Skin of body (tissue), 2 donors: ENCODE results near the gene DAPK1. TPM values are rescaled to one million over a fixed set of nuclear protein-coding genes. Genes with fewer than 3 reads are reported as not detected.

ENCODE experiments used
- DNase-seq: peaks from one replicate; lab custom pipeline; 2025; lab: John Stamatoyannopoulos, UW
- total RNA-seq: library from RNA; depleted of rRNA; stranded (reverse); fragments of >200 nt; gene quantifications from one replicate; pipeline ENCODE4 v1.2.3, GENCODE V29; 2014

Gene DAPK1
- total RNA-seq, 1 donor from 2014 or later: 29.0 TPM

GRCh38 chr9:87592554-87593358 is 95.1 kb downstream of the DAPK1 start:
- no peak for DNase-seq

GRCh38 chr9:87593359-87593980 is 95.8 kb downstream of the DAPK1 start:
- DNase-seq: no peak

DNA sequence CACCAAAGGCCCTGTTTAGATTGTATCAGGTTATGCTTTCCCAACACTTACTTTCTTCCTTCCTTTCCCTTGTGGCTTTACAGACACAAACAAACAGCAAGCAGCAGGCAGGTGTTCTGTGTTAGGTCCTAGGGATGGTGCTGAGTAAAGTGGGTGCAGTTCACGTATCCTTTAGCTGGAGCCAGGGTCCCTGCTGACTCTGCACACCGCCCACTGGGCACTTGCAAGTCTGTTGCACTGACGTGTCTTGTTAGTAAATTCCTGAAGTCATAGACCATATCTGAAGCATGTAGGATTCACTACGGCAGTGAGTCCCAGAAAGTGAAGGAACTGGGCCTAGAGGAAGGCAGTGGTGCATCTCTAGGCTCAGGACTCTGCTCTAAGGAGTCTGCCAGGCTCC is 96.5 kb downstream of the DAPK1 start:
- no peak for DNase-seq

DNA sequence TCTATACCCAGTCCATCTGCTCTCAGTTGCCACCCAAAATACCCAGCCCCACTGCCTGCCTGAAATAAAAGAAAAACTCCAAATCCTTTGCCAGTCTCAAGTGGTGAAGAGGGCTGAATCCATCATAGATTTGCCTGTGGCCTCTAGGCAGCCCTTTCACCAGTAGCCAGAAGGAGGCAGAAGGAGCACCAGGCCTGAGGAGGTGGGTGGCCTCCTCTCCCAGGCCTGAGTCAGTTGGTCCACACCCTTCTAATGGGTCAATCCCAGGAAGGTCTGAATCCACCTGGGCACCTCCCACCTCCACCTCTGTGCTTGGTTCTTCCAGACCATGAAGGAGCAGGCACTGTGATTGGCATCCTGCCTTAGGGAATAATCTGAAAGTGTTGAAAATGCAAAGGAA is 97.0 kb downstream of the DAPK1 start:
- no peak for DNase-seq

DNA sequence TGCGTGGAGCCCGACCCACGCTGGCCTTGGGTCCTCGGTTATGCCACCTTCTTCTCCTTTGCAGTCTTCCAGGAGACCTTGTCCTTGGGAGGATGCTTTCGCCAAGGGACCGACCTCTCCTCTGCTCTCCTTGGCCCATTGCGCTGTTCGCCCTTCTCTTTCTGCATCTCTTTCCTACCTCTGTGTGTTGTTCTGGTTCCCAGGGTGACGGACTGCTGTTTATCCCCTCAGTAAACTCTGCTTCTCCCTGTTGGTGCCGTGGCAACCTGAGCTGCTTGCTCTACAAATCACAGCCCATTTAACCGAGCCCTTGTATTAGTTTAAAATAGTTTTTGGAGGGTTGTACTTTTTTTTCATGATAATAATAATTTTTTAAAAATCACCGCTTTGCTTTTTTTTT is 97.9 kb downstream of the DAPK1 start:
- no peak for DNase-seq

GRCh38 chr9:87596862-87597261 is 99.2 kb downstream of the DAPK1 start:
- DNase-seq: peak; percentile 17

GRCh38 chr9:87597710-87598443 is 100.2 kb downstream of the DAPK1 start:
- no peak for DNase-seq

GRCh38 chr9:87599901-87600610 is 102.4 kb downstream of the DAPK1 start:
- DNase-seq: peak; percentile 78

- DNase-seq: no peak
Observed at GRCh38 chr9:87601176-87601575, 103.5 kb downstream of the DAPK1 start.

- DNase-seq: no peak
Observed at GRCh38 chr9:87601595-87601994, 103.9 kb downstream of the DAPK1 start.

- DNase-seq: no peak
Observed at GRCh38 chr9:87602933-87603643, 105.4 kb downstream of the DAPK1 start.

GRCh38 chr9:87603854-87604490 is 106.3 kb downstream of the DAPK1 start:
- no peak for DNase-seq

GRCh38 chr9:87604886-87605588 is 107.4 kb downstream of the DAPK1 start:
- DNase-seq: no peak

DNA sequence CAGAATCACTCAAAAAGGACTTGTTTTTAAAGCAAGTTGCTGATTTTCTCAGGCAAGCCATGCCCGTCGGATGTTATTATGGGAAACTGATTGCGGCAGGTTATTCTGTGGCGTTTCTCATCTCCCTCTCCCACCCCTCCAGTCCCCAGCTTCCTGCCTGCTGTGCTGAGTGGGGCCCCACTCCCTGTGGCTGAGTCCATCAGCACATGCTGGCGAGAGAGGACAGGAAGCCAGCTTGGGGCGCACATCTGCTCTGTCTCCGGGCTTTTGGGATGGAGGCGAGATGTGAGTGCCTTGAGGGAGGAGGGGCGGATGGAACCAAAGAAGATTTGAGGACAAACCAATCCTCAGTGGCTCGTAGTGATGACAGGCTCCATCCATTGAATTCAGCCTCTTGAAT is 108.0 kb downstream of the DAPK1 start:
- DNase-seq: no peak

- no peak for DNase-seq
Observed at GRCh38 chr9:87606841-87607521, 109.3 kb downstream of the DAPK1 start.

DNA sequence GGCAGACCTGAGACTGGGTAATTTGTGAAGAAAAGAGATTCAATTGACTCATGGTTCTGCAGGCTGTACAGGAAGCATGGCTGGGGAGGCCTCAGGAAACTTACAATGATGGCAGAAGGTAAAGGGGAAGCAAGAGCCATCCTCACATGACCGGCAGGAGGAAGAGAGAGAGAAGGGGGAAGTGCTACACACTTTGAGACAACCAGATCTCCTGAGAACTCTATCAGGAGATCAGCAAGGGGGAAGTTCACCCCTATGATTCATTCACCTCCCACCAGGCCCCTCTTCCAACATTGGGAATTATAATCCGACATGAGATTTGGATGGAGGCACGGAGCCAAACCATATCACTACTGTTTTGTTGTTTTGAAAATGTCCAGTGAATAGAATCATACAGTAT is 110.2 kb downstream of the DAPK1 start:
- no peak for DNase-seq

DNA sequence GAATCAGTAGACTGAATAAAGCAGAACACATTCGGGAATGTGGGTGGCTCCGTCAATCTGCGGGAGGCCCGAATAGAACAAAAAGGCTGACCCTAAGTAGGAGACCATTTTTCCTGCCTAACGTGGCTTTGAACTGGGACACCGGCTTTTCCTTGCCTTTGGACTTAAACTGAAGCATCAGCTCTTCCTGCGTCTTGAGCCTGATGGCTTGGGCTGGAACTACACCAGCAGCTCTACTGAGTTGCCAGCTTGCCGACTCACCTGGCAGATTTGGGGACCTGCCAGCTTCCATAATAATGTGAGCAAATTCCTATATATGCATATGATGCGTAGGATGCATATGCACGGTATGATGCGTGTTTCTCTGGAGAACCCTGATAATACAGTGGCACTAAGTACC is 111.3 kb downstream of the DAPK1 start:
- DNase-seq: no peak

DNA sequence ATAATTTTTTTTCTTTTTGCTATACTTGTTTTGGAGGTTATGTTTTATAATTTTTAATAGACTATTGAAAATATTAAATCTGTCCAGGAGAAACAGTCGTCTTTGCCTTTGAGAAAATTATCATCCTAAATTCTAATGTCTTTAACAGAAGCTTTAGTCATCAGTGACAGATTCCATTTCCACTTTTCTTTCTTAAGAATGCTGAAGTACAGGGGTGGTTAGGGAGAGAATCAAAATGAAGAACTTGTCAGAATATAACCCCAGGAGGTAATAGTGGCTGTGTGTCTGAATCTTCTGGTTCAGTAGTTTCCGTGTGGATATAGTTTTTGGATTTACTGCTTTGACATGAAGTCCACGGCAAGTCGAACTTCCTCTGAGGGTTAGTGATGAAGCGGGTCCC is 111.8 kb downstream of the DAPK1 start:
- DNase-seq: no peak
